HG02642 (cell line): ENCODE results near the gene TNNT3.

Experiments
- ATAC-seq: cut with Tn5 transposase; IDR thresholded peaks from one replicate; pipeline ENCODE4 v1.9.1; 2021; ENCODE audit warnings: mild to moderate bottlenecking; ENCODE audit not compliant: unreplicated experiment, poor library complexity

The TNNT3 gene

GRCh38 chr11:1893581-1894359 lies 25.7 kb upstream of the TNNT3 start:
- ATAC-seq = no peak

- no peak for ATAC-seq
These were observed 24.7 kb upstream of the TNNT3 start for GRCh38 chr11:1894759-1895158.

GRCh38 chr11:1896468-1896867 lies 23.0 kb upstream of the TNNT3 start:
- ATAC-seq = no peak

GRCh38 chr11:1896923-1897322 lies 22.6 kb upstream of the TNNT3 start:
- ATAC-seq = no peak

DNA sequence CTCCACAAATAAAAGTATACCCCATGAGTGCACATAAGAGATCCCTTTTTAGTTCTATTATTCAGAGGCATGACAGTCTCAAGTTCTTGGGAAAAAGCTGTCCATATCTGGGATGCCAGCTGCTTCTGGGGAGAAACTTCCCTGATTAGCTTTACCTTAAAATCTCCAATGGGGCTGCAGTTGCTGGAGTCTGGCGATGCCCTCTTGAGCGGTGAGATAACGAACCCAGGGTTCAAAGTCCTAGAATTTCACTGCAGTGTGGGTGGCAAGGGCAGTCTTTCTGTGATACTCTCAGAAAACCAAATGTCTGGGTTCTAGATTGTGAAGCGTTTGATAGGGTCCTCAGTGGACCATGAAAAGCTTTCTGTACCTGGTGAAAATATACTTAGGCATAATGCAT lies 20.4 kb upstream of the TNNT3 start:
- no peak for ATAC-seq

- no peak for ATAC-seq
These were observed 19.8 kb upstream of the TNNT3 start for GRCh38 chr11:1899686-1900085.

GRCh38 chr11:1906181-1906580 lies 13.3 kb upstream of the TNNT3 start:
- no peak for ATAC-seq

- ATAC-seq = no peak
These were observed 12.7 kb upstream of the TNNT3 start for GRCh38 chr11:1906611-1907423.

GRCh38 chr11:1908618-1909017 lies 10.9 kb upstream of the TNNT3 start:
- no peak for ATAC-seq

DNA sequence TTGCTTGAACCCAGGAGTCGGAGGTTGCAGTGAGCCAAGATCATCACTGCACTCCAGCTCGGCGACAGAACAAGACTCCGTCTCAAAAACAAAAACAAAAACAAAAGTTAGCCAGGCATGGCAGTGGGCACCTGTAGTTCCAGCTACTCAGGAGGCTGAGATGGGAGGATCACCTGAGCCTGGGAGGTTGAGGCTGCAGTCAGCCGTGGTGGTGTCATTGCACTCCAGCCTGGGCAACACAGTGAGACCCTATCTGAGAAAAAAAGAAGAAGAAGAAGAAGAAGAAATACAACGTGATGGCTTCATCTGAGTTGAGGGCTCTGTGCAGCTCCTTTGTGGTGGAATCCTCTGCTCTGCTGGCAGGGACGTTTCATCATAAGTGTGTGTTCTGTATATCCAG lies 10.0 kb upstream of the TNNT3 start:
- ATAC-seq = no peak

- ATAC-seq = no peak
These were observed 7.1 kb upstream of the TNNT3 start for GRCh38 chr11:1912289-1912878.

GRCh38 chr11:1913271-1914060 lies 6.0 kb upstream of the TNNT3 start:
- no peak for ATAC-seq

DNA sequence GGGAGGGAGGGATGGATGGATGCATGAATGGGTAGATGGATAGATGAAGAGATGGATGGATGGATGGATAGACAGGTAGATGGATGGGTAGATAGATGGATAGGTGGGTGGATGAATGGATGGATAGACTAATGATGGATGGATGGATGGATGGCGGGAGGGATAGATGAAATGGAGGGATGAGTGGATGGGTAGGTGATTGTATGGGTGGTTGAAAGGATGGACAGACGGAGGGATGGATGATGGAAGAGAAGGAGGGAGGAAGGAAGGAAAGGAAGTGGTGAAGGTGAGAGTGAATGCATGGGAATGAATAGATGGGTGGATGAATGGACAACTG lies 3.7 kb upstream of the TNNT3 start:
- ATAC-seq = no peak

DNA sequence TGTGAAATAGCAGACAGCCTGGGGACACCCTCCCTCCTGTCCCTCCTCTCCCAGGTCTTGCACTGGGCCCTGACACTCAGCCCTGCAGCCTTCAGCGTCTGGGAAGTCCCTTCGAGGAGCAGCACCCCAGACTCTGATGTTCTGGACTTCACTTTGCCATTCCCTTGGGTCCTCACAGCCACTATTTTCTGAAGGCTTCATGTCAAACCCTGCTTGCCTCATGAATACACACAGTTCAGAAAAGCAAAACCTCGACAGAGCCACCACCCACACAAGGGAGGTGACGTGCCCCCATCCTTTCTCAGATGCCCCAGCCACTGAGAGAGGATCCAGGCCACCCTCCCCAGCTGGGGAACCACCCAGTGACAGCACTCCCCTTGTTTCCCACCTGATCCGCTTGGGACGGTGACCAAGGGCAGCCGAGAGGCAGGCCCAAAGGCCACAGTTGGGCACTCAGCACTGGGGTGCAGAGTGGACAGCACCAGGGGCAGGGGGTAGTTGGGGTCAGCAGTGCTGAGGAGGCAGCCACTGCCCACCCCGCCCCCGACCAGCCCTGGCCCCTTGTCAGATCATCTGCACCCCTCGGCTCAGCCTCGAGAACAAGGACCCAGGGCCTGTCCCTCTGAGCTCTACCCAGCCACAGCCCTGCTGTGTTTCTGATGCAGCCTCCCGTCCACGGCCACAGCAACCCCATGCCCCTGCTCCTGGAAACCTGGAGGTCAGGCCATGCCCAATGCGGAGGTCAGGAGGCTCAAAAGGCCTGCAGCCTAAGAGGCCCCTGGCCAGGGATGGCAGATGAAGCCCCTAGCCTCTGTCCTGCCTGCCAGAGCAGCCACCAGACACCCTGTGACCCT lies 3.1 kb upstream of the TNNT3 start:
- ATAC-seq = no peak

DNA sequence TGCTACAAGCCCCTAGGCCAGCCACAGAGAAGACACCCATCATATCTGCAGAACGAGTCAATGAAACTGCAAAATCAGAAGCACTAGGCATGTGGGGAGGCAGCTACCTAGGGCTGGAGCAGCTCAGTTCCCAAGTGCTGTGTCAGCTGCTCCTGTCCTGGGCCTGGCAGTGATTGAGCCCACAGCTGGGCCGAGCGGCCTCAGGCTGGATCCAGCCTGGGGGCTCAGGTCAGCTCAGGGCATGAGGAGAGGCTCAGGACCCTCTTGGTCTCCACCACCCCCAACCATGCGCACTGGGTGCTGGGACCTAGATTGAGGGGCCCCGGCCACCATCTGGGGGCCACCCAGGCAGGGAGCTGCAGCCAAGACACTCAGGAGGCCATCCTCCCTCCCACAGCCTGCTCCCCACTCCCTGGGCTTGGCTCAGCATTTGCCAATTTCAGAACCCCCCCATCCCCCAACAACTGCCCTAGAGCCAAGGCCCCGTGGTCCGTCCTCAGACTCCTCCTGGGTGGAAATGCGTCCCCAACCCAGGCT lies 2.4 kb upstream of the TNNT3 start:
- ATAC-seq = no peak

- no peak for ATAC-seq
These were observed 1.7 kb upstream of the TNNT3 start for GRCh38 chr11:1917523-1918435.

GRCh38 chr11:1918436-1919315 lies 827 bp upstream of the TNNT3 start:
- no peak for ATAC-seq
